ENCODE results near the gene MIOX.
A peak's percentile ranks its signal among the peaks of the same experiment; 100 is the strongest.

Gene MIOX

GRCh38 chr22:50522806-50523438 lies 36.3 kb downstream of the MIOX start:
- H3K27me3 ChIP-seq (ENCODE audit: control insufficient read depth, insufficient read depth, low read length), result peaks cover 15% of the 10 kb centered on the region
- H3K4me1 ChIP-seq (ENCODE audit: control insufficient read depth, insufficient read depth, low read length), result peaks cover 6% of the 10 kb centered on the region; the same call in 1 of the 2 replicates
- H3K36me3 ChIP-seq (ENCODE audit: control insufficient read depth, insufficient read depth, low read length), result peaks cover 49% of the 10 kb centered on the region
- H3K9ac ChIP-seq (ENCODE audit: low read length), result no peak overlapping the region
- no peak overlapping the region for H3K27ac ChIP-seq (ENCODE audit: low read depth, low read length)
- no peak overlapping the region for H3K4me3 ChIP-seq (ENCODE audit: low read depth, low read length)
- H3K9me3 ChIP-seq (ENCODE audit: control insufficient read depth, insufficient read depth, low read depth, low read length), result no peaks in the 10 kb centered on the region

GRCh38 chr22:50523458-50523805 lies 36.8 kb downstream of the MIOX start:
- peaks cover 6% of the 10 kb centered on the region; the same call in 1 of the 2 replicates for H3K4me1 ChIP-seq (ENCODE audit: control insufficient read depth, insufficient read depth, low read length)
- no peak overlapping the region for H3K27ac ChIP-seq (ENCODE audit: low read depth, low read length)
- peaks cover 20% of the 10 kb centered on the region for H3K27me3 ChIP-seq (ENCODE audit: control insufficient read depth, insufficient read depth, low read length)
- no peak overlapping the region for H3K4me3 ChIP-seq (ENCODE audit: low read depth, low read length)
- no peaks in the 10 kb centered on the region for H3K9me3 ChIP-seq (ENCODE audit: control insufficient read depth, insufficient read depth, low read depth, low read length)
- peaks cover 44% of the 10 kb centered on the region for H3K36me3 ChIP-seq (ENCODE audit: control insufficient read depth, insufficient read depth, low read length)
- no peak overlapping the region for H3K9ac ChIP-seq (ENCODE audit: low read length)

- peak overlapping the region; percentile 91 for H3K4me3 ChIP-seq (ENCODE audit: low read depth, low read length)
- H3K27me3 ChIP-seq (ENCODE audit: control insufficient read depth, insufficient read depth, low read length), result peaks cover 26% of the 10 kb centered on the region
- no peak overlapping the region for H3K27ac ChIP-seq (ENCODE audit: low read depth, low read length)
- H3K9ac ChIP-seq (ENCODE audit: low read length), result peak overlapping the region; percentile 91
- H3K36me3 ChIP-seq (ENCODE audit: control insufficient read depth, insufficient read depth, low read length), result peaks cover 38% of the 10 kb centered on the region
- peaks cover 6% of the 10 kb centered on the region; the same call in 1 of the 2 replicates for H3K4me1 ChIP-seq (ENCODE audit: control insufficient read depth, insufficient read depth, low read length)
- no peaks in the 10 kb centered on the region for H3K9me3 ChIP-seq (ENCODE audit: control insufficient read depth, insufficient read depth, low read depth, low read length)
Observed at GRCh38 chr22:50523806-50524675, 37.4 kb downstream of the MIOX start.

- H3K27ac ChIP-seq (ENCODE audit: low read depth, low read length), result peak overlapping the region; percentile 85; the same call in 1 of the 2 replicates
- peak overlapping the region; percentile 91 for H3K4me3 ChIP-seq (ENCODE audit: low read depth, low read length)
- peaks cover 32% of the 10 kb centered on the region for H3K27me3 ChIP-seq (ENCODE audit: control insufficient read depth, insufficient read depth, low read length)
- no peaks in the 10 kb centered on the region for H3K9me3 ChIP-seq (ENCODE audit: control insufficient read depth, insufficient read depth, low read depth, low read length)
- peaks cover 31% of the 10 kb centered on the region for H3K36me3 ChIP-seq (ENCODE audit: control insufficient read depth, insufficient read depth, low read length)
- H3K9ac ChIP-seq (ENCODE audit: low read length), result peak overlapping the region; percentile 91
- H3K4me1 ChIP-seq (ENCODE audit: control insufficient read depth, insufficient read depth, low read length), result peaks cover 6% of the 10 kb centered on the region; the same call in 1 of the 2 replicates
Observed at GRCh38 chr22:50524676-50525103, 38.0 kb downstream of the MIOX start.

- Histone ChIP-seq H3K9ac (ENCODE audit: low read length) (peak within 1 kb of the TSS; percentile 91), H3K27ac (ENCODE audit: low read depth, low read length) (peak within 1 kb of the TSS; percentile 85; the same call in 1 of the 2 replicates), H3K9me3 (ENCODE audit: control insufficient read depth, insufficient read depth, low read depth, low read length) (no peaks in the 10 kb centered on the region), H3K4me1 (ENCODE audit: control insufficient read depth, insufficient read depth, low read length) (peaks cover 6% of the 10 kb centered on the region; the same call in 1 of the 2 replicates), H3K27me3 (ENCODE audit: control insufficient read depth, insufficient read depth, low read length) (peaks cover 38% of the 10 kb centered on the region), H3K36me3 (ENCODE audit: control insufficient read depth, insufficient read depth, low read length) (peaks cover 31% of the 10 kb centered on the region), H3K4me3 (ENCODE audit: low read depth, low read length) (peak within 1 kb of the TSS; percentile 91)
Observed at GRCh38 chr22:50525104-50525857, 38.6 kb downstream of the MIOX start, which contains the start of gene SCO2. TSS of gene SCO2 (minus strand) at chr22:50525598. CDS start at chr22:50524411, 1,187 bp downstream.

GRCh38 chr22:50525858-50526107 lies 39.1 kb downstream of the MIOX start:
- H3K4me3 ChIP-seq (ENCODE audit: low read depth, low read length), result peak overlapping the region; percentile 91
- H3K36me3 ChIP-seq (ENCODE audit: control insufficient read depth, insufficient read depth, low read length), result peaks cover 30% of the 10 kb centered on the region
- peak overlapping the region; percentile 34; the same call in 1 of the 2 replicates for H3K27ac ChIP-seq (ENCODE audit: low read depth, low read length)
- peaks cover 6% of the 10 kb centered on the region; the same call in 1 of the 2 replicates for H3K4me1 ChIP-seq (ENCODE audit: control insufficient read depth, insufficient read depth, low read length)
- peaks cover 43% of the 10 kb centered on the region for H3K27me3 ChIP-seq (ENCODE audit: control insufficient read depth, insufficient read depth, low read length)
- H3K9ac ChIP-seq (ENCODE audit: low read length), result peak overlapping the region; percentile 91
- no peaks in the 10 kb centered on the region for H3K9me3 ChIP-seq (ENCODE audit: control insufficient read depth, insufficient read depth, low read depth, low read length)

- Histone ChIP-seq H3K27ac (ENCODE audit: low read depth, low read length) (peak overlapping the region; percentile 34; the same call in 1 of the 2 replicates), H3K9ac (ENCODE audit: low read length) (peak overlapping the region; percentile 91), H3K4me1 (ENCODE audit: control insufficient read depth, insufficient read depth, low read length) (peaks cover 10% of the 10 kb centered on the region), H3K4me3 (ENCODE audit: low read depth, low read length) (peak overlapping the region; percentile 91), H3K27me3 (ENCODE audit: control insufficient read depth, insufficient read depth, low read length) (peaks cover 48% of the 10 kb centered on the region), H3K9me3 (ENCODE audit: control insufficient read depth, insufficient read depth, low read depth, low read length) (no peaks in the 10 kb centered on the region), H3K36me3 (ENCODE audit: control insufficient read depth, insufficient read depth, low read length) (peaks cover 26% of the 10 kb centered on the region)
Observed at GRCh38 chr22:50526108-50526833, 39.6 kb downstream of the MIOX start.

- H3K27ac ChIP-seq (ENCODE audit: low read depth, low read length), result no peak overlapping the region
- H3K4me1 ChIP-seq (ENCODE audit: control insufficient read depth, insufficient read depth, low read length), result peaks cover 11% of the 10 kb centered on the region
- peak overlapping the region; percentile 91 for H3K4me3 ChIP-seq (ENCODE audit: low read depth, low read length)
- H3K27me3 ChIP-seq (ENCODE audit: control insufficient read depth, insufficient read depth, low read length), result peaks cover 57% of the 10 kb centered on the region
- no peaks in the 10 kb centered on the region for H3K9me3 ChIP-seq (ENCODE audit: control insufficient read depth, insufficient read depth, low read depth, low read length)
- peak overlapping the region; percentile 91 for H3K9ac ChIP-seq (ENCODE audit: low read length)
- H3K36me3 ChIP-seq (ENCODE audit: control insufficient read depth, insufficient read depth, low read length), result peaks cover 17% of the 10 kb centered on the region
Observed at GRCh38 chr22:50526834-50527801, 40.5 kb downstream of the MIOX start.

- H3K4me1 ChIP-seq (ENCODE audit: control insufficient read depth, insufficient read depth, low read length), result peaks cover 11% of the 10 kb centered on the region
- H3K27ac ChIP-seq (ENCODE audit: low read depth, low read length), result no peak overlapping the region
- peaks cover 8% of the 10 kb centered on the region for H3K36me3 ChIP-seq (ENCODE audit: control insufficient read depth, insufficient read depth, low read length)
- H3K9me3 ChIP-seq (ENCODE audit: control insufficient read depth, insufficient read depth, low read depth, low read length), result no peaks in the 10 kb centered on the region
- no peak overlapping the region for H3K4me3 ChIP-seq (ENCODE audit: low read depth, low read length)
- no peak overlapping the region for H3K9ac ChIP-seq (ENCODE audit: low read length)
- H3K27me3 ChIP-seq (ENCODE audit: control insufficient read depth, insufficient read depth, low read length), result peaks cover 66% of the 10 kb centered on the region
Observed at GRCh38 chr22:50527921-50528681, 41.4 kb downstream of the MIOX start.

Data from HUES6 (cell line).